ENCODE results near the gene FCRLB. TPM values are rescaled to one million over a fixed set of nuclear protein-coding genes. Genes with fewer than 3 reads are reported as not detected.

The FCRLB gene
- total and polyA plus RNA-seq, 2 experiments from 2014 or later, result 0.37 to 0.56 TPM

- H3K27me3 ChIP-seq (ENCODE audit: insufficient read depth), result no peaks in the 10 kb centered on the region
- TF ChIP-seq CTCF (conservative IDR thresholded peaks at IDR 0.05; ENCODE audit: low read depth in 2 of 2) (peak; percentile 66 to 84), REST (IDR thresholded peaks at IDR 0.05; ENCODE audit: unreplicated experiment) (no peak)
- no peak overlapping the region for H3K4me2 ChIP-seq
- H3F3A ChIP-seq (replicated peaks; ENCODE audit: low read depth), result 0 out of 2 replicates have a peak, but pooled peaks cover 3% of the 10 kb centered on the region
- H3K27me3 Mint-ChIP-seq (ENCODE audit: insufficient read depth, low read depth, poor library complexity), result peaks cover 15% of the 10 kb centered on the region
- H3K27ac Mint-ChIP-seq, result no peak overlapping the region
- H3K9me3 Mint-ChIP-seq, result no peaks in the 10 kb centered on the region
- H4K20me1 ChIP-seq (replicated peaks; ENCODE audit: insufficient read depth), result no peaks in the 10 kb centered on the region
- H3K27ac ChIP-seq (ENCODE audit: low read depth), result no peak overlapping the region
- DNase-seq (ENCODE audit: low spot score) (peak; percentile 71), ATAC-seq (peak; percentile 45)
- H3K9me2 ChIP-seq (ENCODE audit: insufficient read depth), result no peaks in the 10 kb centered on the region
- no peak overlapping the region for H3K4me3 ChIP-seq
- H3K4me3 Mint-ChIP-seq, result peak overlapping the region; percentile 44; the same call in 2 of the 3 replicates
- H3K36me3 Mint-ChIP-seq (ENCODE audit: low read depth), result peaks cover 7% of the 10 kb centered on the region
- H3K79me2 ChIP-seq (replicated peaks; ENCODE audit: insufficient read depth), result no peaks in the 10 kb centered on the region
- 0 out of 3 replicates have a peak, but pooled peaks cover 2% of the 10 kb centered on the region for H3K4me1 Mint-ChIP-seq
- no peak overlapping the region for H2AFZ ChIP-seq
- H3K36me3 ChIP-seq (ENCODE audit: insufficient read depth), result no peaks in the 10 kb centered on the region; the same call in 1 of the 2 replicates
- 0 out of 2 replicates have a peak, but pooled peaks cover 4% of the 10 kb centered on the region for H3K4me1 ChIP-seq (ENCODE audit: insufficient read depth)
Observed at GRCh38 chr1:161763522-161764098, 42.3 kb downstream of the FCRLB start.

- TF ChIP-seq CREB1 (CRISPR knock-in tag; IDR thresholded peaks at IDR 0.05; ENCODE audit: low read depth) (peak; percentile 87), ETS1 (IDR thresholded peaks at IDR 0.05) (no peak), POLR2AphosphoS5 (IDR thresholded peaks at IDR 0.05; ENCODE audit: low read depth) (peak; percentile 62)
- Histone ChIP-seq H3K79me2 (replicated peaks; ENCODE audit: insufficient read depth) (peaks cover 6% of the 10 kb centered on the region; the same call in 1 of the 2 replicates), H3K36me3 (ENCODE audit: insufficient read depth) (no peaks in the 10 kb centered on the region), H3K4me1 (ENCODE audit: insufficient read depth) (0 out of 2 replicates have a peak, but pooled peaks cover 4% of the 10 kb centered on the region), H3K27me3 (ENCODE audit: insufficient read depth) (no peaks in the 10 kb centered on the region), H3K4me2 (peak within 1 kb of the TSS; percentile 76), H2AFZ (peak within 1 kb of the TSS; percentile 96), H3K27ac (ENCODE audit: low read depth) (no peak within 1 kb of the TSS), H3K9me2 (ENCODE audit: insufficient read depth) (no peaks in the 10 kb centered on the region), H4K20me1 (replicated peaks; ENCODE audit: insufficient read depth) (no peaks in the 10 kb centered on the region), H3K4me3 (peak within 1 kb of the TSS; percentile 63), H3F3A (replicated peaks; ENCODE audit: low read depth) (0 out of 2 replicates have a peak, but pooled peaks cover 3% of the 10 kb centered on the region)
- Mint-ChIP-seq H3K4me3 (peak within 1 kb of the TSS; percentile 99), H3K36me3 (ENCODE audit: low read depth) (no peaks in the 10 kb centered on the region), H3K4me1 (peaks cover 5% of the 10 kb centered on the region; the same call in 1 of the 3 replicates), H3K9me3 (no peaks in the 10 kb centered on the region), H3K27me3 (ENCODE audit: insufficient read depth, low read depth, poor library complexity) (peaks cover 13% of the 10 kb centered on the region), H3K27ac (peak within 1 kb of the TSS; percentile 95)
- DNase-seq (ENCODE audit: low spot score) (peak; percentile 86), ATAC-seq (peak; percentile 67)
Observed at GRCh38 chr1:161766102-161766981, 45.0 kb downstream of the FCRLB start, which contains the start of gene ATF6. Gene ATF6 (plus strand): TSS chr1:161766320. CDS start chr1:161766361, 41 bp downstream.

Data from GM23338 (cell line).